OCI-LY7 (cell line): ENCODE data around the gene VTI1A. TPM values are rescaled to one million over a fixed set of nuclear protein-coding genes. Genes with fewer than 3 reads are reported as not detected.

Experiments
- BruUV-seq: library from RNA; stranded (reverse); fragments of 400-500 nt; replicated peaks from 2 replicates; lab custom pipeline; 2021; lab: Mats Ljungman, UMichigan
- CTCF ChIA-PET: fragments of 300-600 bp; sonication (Branson Sonifier 250); formaldehyde crosslinking; loops from one replicate; lab custom pipeline; 2022; ENCODE audit warnings: antibody characterized with exemption; ENCODE audit not compliant: unreplicated experiment; lab: Charles Lee
- POLR2A ChIA-PET: fragments of 300-600 bp; sonication (Branson Sonifier 250); formaldehyde crosslinking; loops from one replicate; lab custom pipeline; 2022; ENCODE audit warnings: antibody characterized with exemption; lab: Charles Lee
- DNase-seq: peaks from one replicate; pipeline ENCODE4 v3.0.0-alpha.2; 2015; ENCODE audit warnings: low spot score
- H2AFZ ChIP-seq: fragments of 200-600 bp; sonication (generic), shearing (Covaris generic); 2 replicates; pipeline ENCODE4 v1.6.1; 2014; ENCODE audit warnings: mild to moderate bottlenecking, antibody characterized with exemption, low read length, moderate library complexity
- H3K27ac ChIP-seq: fragments of 200-600 bp; sonication (generic); 2 replicates; pipeline ENCODE4 v1.5.1; 2014; ENCODE audit warnings: mixed run types, low read depth, mild to moderate bottlenecking, moderate library complexity, low read length, inconsistent platforms; ENCODE audit not compliant: poor library complexity, severe bottlenecking
- H3K36me3 ChIP-seq: fragments of 200-600 bp; sonication (generic); 2 replicates; pipeline ENCODE4 v1.6.1; 2014; ENCODE audit warnings: mild to moderate bottlenecking, antibody characterized with exemption, low read length, moderate library complexity, mixed read lengths; ENCODE audit not compliant: insufficient read depth
- H3K4me1 ChIP-seq: fragments of 200-600 bp; sonication (generic); 2 replicates; pipeline ENCODE4 v1.5.1; 2014; ENCODE audit warnings: mild to moderate bottlenecking, low read length; ENCODE audit not compliant: insufficient read depth, poor library complexity, severe bottlenecking
- H3K4me2 ChIP-seq: fragments of 200-600 bp; sonication (generic); 2 replicates; pipeline ENCODE4 v1.6.1; 2014; ENCODE audit warnings: mild to moderate bottlenecking, low read length
- H3K4me3 ChIP-seq: fragments of 200-600 bp; sonication (generic); 2 replicates; pipeline ENCODE4 v1.5.1; 2014; ENCODE audit warnings: mild to moderate bottlenecking, low read depth, low read length; ENCODE audit not compliant: poor library complexity, severe bottlenecking
- H3K79me2 ChIP-seq: fragments of 200-600 bp; sonication (generic); 2 replicates; pipeline ENCODE4 v1.6.1; 2016; ENCODE audit warnings: low read depth, mild to moderate bottlenecking, low read length, moderate library complexity, mixed read lengths; ENCODE audit not compliant: insufficient read depth
- H3K9me2 ChIP-seq: fragments of 200-600 bp; sonication (generic); 2 replicates; pipeline ENCODE4 v1.6.1; 2016; ENCODE audit warnings: mild to moderate bottlenecking, low read length, mixed read lengths; ENCODE audit not compliant: insufficient read depth
- H3K9me3 ChIP-seq: fragments of 200-600 bp; sonication (generic); 2 replicates; pipeline ENCODE4 v1.6.1; 2014; ENCODE audit warnings: mild to moderate bottlenecking, mixed run types, low read length, mixed read lengths
- H4K20me1 ChIP-seq: fragments of 200-600 bp; sonication (generic); 2 replicates; pipeline ENCODE4 v1.6.1; 2014; ENCODE audit warnings: mild to moderate bottlenecking, antibody characterized with exemption, low read length, moderate library complexity, mixed read lengths; ENCODE audit not compliant: insufficient read depth
- CTCF ChIP-seq: fragments of 200-600 bp; sonication (generic); conservative IDR thresholded peaks from 2 replicates; pipeline ENCODE4 v1.5.1; 2014; ENCODE audit warnings: mild to moderate bottlenecking, antibody characterized with exemption, low read length, moderate library complexity, mixed read lengths
- EZH2phosphoT487 ChIP-seq: fragments of 200-600 bp; sonication (generic); IDR thresholded peaks from 2 replicates; pipeline ENCODE4 v1.6.1; 2018; ENCODE audit warnings: low read depth, borderline replicate concordance, mild to moderate bottlenecking, mixed run types, antibody characterized with exemption, low read length, moderate library complexity, mixed read lengths
- intact Hi-C: fragments of 100-400 bp; cut with micrococcal nuclease; formaldehyde crosslinking; loops from one replicate; pipeline ENCODE4 v1.10.0; 2022; ENCODE audit not compliant: unreplicated experiment
- total RNA-seq, 2 experiments: library from RNA; depleted of rRNA in 1 of 2; stranded (reverse); fragments of >200 nt in 1 of 2; shearing (Covaris generic) in 1 of 2; gene quantifications; 2 replicates each; pipeline ENCODE4 v1.2.3, GENCODE V29; 2014 to 2022

Gene VTI1A
- total RNA-seq, 2 experiments from 2014 or later = 39.4 to 45.2 TPM

- ChIA-PET CTCF (no interaction called here), POLR2A (no interaction called here)
- no peaks in the 10 kb centered on the region for H3K79me2 ChIP-seq
- TF ChIP-seq CTCF (no peak), EZH2phosphoT487 (no peak)
- H3K9me2 ChIP-seq = no peaks in the 10 kb centered on the region
- H3K27ac ChIP-seq = no peak overlapping the region
- DNase-seq = no peak
- no peak overlapping the region for H3K4me2 ChIP-seq
- BruUV-seq = no TSS peak
- no peaks in the 10 kb centered on the region for H4K20me1 ChIP-seq
- H2AFZ ChIP-seq = no peak overlapping the region
- H3K36me3 ChIP-seq = no peaks in the 10 kb centered on the region
- no peak overlapping the region for H3K4me3 ChIP-seq
- intact Hi-C loops = loop anchor here (10.0 kb wide), 1 partner anchor 814 kb away; no protein-coding TSS in a partner anchor
- H3K9me3 ChIP-seq = no peaks in the 10 kb centered on the region
- H3K4me1 ChIP-seq = no peaks in the 10 kb centered on the region
Measured at GRCh38 chr10:112570585-112570984, 123.6 kb downstream of the VTI1A start.

- Histone ChIP-seq H4K20me1 (no peaks in the 10 kb centered on the region), H3K9me2 (no peaks in the 10 kb centered on the region), H2AFZ (no peak overlapping the region), H3K4me2 (no peak overlapping the region), H3K27ac (no peak overlapping the region), H3K4me3 (no peak overlapping the region), H3K36me3 (no peaks in the 10 kb centered on the region), H3K79me2 (no peaks in the 10 kb centered on the region), H3K4me1 (no peaks in the 10 kb centered on the region), H3K9me3 (no peaks in the 10 kb centered on the region)
- no peak for DNase-seq
- TF ChIP-seq CTCF (no peak), EZH2phosphoT487 (no peak)
- BruUV-seq = no TSS peak
- intact Hi-C loops = loop anchor here (10.0 kb wide), 1 partner anchor 805 kb away; no protein-coding TSS in a partner anchor
- CTCF ChIA-PET = no interaction called here
- POLR2A ChIA-PET = no interaction called here
Measured at GRCh38 chr10:112579578-112579977, 132.6 kb downstream of the VTI1A start.

GRCh38 chr10:112580267-112580666 is 133.3 kb downstream of the VTI1A start:
- no peak overlapping the region for H3K4me3 ChIP-seq
- POLR2A ChIA-PET = no interaction called here

More at GRCh38 chr10:112580267-112580666, 133.3 kb downstream of the VTI1A start:
- H3K36me3 ChIP-seq = no peaks in the 10 kb centered on the region
- CTCF ChIA-PET = no interaction called here
- H3K4me1 ChIP-seq = no peaks in the 10 kb centered on the region
- no peaks in the 10 kb centered on the region for H4K20me1 ChIP-seq
- no peak overlapping the region for H3K27ac ChIP-seq
- H3K9me2 ChIP-seq = no peaks in the 10 kb centered on the region
- intact Hi-C loops = no loop called here
- TF ChIP-seq EZH2phosphoT487 (no peak), CTCF (no peak)
- no peaks in the 10 kb centered on the region for H3K79me2 ChIP-seq
- no TSS peak for BruUV-seq
- DNase-seq = no peak
- H3K4me2 ChIP-seq = no peak overlapping the region
- no peaks in the 10 kb centered on the region for H3K9me3 ChIP-seq
- H2AFZ ChIP-seq = no peak overlapping the region
